Stimulated activated naive CD4-positive, alpha-beta T cell treated with Interleukin-2 at 50 U/mL for 16 hours (primary cell): Measurements from ENCODE around the gene RTN4R.

Experiments
- DNase-seq: peaks from one replicate; lab custom pipeline; 2025; lab: John Stamatoyannopoulos, UW

RTN4R gene

DNA sequence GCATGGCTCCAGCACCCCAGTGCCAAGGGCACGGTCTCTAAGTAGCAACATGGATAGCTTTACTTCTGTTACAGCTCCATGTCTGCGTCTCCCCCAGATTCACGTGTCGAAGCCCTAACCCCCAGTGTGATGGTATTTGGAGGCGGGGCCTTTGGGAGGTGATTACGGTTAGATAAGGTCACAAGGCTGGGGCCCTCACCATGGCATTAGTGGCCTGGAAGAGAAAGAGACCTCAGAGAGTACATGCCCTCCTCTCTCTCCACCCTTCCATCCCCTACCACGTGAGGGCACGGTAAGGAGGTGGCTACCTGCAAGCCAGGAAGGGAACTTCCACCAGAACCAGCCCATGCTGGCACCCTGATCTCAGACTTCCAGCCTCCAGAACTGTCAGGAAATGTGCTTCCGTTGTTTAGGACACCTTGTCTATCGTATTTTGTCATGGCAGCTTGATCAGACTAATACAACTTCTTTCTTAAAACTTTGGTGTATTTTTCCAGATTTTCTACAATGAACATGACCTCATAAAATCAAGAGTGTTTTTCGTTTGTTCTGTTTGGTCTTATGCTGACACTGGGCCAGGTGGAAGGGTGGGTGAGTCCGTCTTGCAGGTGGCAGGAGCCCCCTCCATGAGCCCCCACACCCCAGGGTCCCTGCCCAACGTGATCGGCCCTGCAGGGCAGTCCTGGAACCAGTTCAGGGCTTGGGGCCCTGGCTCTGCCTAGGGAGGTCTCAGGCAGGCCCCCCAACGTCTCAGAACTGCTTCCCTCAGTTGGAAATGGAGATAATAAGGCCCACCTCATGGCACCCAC, 10.7 kb downstream of the RTN4R start:
- DNase-seq = no peak

DNA sequence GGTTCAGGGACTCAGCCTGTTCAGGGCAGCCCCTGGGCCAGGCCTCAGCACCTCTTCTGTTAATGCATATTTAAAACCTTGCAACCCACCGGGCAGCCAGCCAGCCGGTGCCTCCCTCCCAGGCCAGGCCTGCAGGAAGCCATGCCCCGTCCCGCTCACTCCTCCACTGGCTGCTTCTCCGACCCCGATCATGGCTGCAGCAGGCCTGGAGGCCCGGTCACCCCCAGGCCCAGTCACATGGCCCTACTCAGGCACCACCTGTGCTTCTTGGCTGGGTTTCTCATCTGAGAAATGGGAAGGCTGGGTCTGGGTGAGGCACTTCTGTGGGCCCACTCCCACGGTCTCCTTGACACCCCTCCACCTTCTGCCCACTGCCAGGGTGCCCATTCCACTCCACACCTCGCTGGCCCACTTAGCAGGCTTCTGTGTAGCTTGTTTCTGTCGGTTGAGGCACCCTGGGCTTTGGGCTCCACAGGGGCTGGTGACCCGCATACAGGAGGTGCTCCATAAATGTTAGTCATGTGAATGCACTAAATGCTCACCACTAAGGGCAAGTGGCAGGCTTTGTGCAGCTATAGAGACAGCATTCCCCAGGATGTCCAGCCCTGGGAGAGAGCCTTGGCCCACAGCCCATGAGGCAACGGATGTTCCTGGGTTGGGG, 11.4 kb downstream of the RTN4R start:
- no peak for DNase-seq

DNA sequence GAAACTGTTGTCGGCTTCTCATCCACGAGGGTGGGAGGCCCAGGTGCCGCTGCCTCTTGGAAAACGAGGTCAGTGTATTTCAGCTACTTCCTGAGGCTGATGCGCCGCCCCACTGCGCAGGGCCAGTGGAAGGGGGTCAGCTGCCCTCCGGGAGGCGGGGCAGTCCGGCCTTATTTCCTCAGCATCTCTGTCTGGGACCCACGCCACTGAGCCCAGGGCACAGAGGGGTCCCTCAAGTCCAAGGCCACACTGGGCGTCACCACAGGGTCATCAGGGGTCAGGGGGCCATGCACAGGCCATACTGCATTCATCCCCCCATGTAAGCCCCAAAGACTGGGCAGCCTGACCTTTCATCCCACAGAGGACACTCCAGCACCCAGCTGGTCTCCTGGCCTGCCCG, 12.1 kb downstream of the RTN4R start:
- DNase-seq = no peak

GRCh38 chr22:20254975-20255946, 12.9 kb downstream of the RTN4R start:
- DNase-seq = no peak

GRCh38 chr22:20253161-20253560, 15.0 kb downstream of the RTN4R start:
- DNase-seq = no peak

DNA sequence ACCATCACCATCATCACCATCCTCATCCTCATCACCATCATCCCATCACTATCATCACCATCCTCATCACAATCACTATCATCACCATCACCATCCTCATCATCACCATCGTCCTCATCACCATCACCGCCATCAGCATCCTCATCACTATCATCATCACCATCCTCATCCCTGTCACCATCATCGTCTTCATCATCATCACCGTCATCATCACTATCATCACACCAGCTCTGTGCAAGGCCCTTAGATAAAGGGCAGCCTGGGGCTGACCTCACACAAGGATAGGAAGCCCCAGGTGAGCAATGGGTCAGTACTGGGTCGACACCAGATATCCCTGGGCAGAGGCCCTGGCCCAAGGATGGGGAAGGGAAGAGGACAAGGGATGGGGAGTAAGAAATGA, 16.1 kb downstream of the RTN4R start:
- DNase-seq = no peak

- no peak for DNase-seq
Measured at GRCh38 chr22:20251491-20251890, 16.6 kb downstream of the RTN4R start.

DNA sequence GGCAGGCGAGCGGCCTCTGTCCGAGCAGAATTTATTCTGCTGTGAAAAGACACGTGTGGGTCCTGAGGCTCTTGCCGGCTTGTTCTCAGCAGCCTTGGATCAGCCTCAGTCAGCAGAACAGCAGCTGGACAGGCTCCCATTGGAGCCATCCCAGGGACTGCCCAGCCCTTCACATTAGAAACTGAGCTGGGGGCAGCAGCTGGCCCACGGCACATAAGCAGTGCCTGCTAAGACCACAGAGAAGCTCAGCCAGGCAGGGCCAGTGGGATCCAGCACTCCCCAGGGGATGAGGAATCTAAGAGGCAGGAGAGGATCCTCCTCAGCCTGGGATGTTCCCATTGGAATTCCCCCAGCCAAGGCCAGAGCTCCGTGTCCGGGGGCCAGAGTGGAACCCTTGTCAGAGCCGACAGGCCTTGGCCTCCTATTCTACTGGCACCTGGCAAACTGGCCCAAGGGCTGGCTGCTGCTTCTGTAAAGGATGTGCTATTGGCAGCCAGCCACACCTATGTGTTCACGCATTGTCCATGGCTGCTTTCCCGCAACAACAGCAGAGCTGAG, 18.2 kb downstream of the RTN4R start:
- no peak for DNase-seq

GRCh38 chr22:20248461-20248978, 19.6 kb downstream of the RTN4R start:
- DNase-seq = no peak

DNA sequence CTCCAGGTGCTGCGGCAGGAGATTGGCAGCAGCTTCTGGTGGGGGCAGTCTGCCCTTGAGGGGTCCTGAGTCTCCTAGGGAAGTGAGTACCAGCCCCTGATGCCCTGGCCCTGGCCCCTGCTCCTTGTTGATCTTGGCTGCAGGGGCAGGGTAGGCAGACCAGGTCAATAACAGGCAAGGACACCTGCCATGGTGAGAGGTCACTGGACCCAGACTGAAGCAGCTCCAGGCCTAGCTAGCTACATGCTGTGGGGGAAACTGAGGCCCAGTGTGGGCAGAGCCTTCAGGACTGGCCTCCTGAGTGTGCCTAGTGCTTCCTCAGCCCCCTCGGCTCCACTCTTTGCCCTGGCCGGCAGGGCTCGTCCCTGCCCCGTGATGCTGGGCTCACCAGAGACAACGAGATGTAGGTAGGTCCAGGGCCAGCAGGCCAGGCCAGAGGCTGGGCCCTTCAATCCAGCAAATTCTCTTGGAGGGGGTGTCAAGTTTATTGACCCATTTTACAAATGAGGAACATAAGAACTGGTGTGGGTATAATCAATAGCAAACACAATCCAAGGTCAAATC, 20.4 kb downstream of the RTN4R start:
- no peak for DNase-seq

DNA sequence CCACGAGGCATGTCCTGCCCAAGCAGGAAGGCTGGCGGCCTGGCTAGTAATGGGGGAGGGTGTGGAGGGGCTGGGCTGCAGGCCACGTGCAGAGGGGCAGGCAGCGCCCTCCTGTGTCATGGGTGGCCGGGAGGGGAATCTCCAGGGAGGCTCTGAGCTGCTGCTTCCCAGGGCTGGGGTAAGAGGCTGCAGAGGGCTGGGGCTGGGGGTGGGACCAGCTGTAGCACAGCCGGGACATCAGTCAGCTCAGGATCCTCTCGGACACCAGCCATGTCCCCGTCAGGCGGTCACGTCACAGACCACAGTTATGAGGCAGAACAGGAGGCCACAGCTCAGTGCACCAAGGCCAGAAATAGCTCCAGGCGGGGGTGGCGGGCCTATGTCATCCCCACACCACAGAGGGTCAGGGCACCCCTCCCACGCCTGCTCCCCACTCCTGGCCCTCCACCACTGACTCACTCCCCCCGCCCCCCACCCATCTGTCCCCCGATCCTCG, 21.1 kb downstream of the RTN4R start:
- DNase-seq = no peak

- no peak for DNase-seq
Measured at GRCh38 chr22:20246368-20247009, 21.6 kb downstream of the RTN4R start.

DNA sequence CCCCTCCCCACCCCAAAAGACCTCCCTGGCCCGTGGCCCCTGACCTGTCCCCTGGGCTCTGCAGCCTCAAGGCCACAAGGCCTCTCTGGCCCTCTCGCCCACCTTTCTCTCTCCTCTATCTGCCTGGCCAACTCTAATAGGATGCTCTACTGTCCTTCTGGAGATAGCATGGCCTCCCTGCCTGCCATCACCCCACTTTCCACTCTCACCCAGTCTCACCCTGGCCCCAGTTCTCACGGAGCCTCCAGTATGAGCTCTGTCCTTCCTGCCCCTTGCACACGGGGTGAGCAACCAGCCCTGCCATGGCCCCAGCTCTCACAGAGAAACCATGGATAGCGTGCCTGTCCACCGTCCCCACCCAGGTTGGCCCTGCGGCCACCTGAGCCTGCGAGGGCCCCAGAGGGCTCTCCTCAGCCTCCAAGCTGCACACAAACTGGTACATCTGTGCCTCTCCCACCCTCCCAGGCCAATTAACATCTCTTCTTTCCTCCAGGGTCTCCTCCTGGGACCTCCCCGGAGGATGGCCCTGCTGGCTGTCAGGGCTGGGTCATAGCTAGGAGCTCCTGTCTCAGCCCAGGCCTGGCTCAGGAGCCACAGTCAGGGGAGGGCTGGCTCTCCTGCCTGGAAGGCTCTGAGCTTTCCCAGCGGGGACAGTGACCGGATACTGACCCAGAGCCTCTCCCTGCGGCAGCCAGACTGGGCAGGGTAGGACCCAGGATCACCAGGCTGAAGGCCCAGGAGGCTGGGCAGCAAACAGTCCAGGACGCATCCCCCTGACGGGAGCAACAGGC, 22.3 kb downstream of the RTN4R start:
- DNase-seq = no peak

GRCh38 chr22:20244691-20245576, 23.2 kb downstream of the RTN4R start:
- peak; percentile 20 for DNase-seq

- no peak for DNase-seq
Measured at GRCh38 chr22:20244250-20244648, 23.9 kb downstream of the RTN4R start.

- DNase-seq = peak; percentile 42
Measured at GRCh38 chr22:20243537-20244249, 24.4 kb downstream of the RTN4R start.

DNA sequence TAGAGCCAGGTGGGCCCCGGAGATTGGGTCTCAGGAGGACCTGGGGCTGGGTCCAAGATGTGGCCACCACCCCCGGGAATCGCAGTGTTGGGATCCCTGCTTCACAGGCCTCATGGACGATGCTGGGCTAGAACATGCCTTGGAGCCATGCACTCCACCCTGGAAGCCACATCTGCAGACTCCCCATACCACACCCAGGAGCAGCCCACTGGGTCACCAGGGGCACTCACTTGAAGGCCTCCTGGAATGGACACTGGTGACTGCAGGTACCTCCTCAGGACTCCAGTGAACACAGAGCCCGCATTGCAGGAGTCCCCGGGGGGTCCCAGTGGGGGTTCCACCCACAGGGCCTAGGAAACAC, 25.0 kb downstream of the RTN4R start:
- DNase-seq = no peak

DNA sequence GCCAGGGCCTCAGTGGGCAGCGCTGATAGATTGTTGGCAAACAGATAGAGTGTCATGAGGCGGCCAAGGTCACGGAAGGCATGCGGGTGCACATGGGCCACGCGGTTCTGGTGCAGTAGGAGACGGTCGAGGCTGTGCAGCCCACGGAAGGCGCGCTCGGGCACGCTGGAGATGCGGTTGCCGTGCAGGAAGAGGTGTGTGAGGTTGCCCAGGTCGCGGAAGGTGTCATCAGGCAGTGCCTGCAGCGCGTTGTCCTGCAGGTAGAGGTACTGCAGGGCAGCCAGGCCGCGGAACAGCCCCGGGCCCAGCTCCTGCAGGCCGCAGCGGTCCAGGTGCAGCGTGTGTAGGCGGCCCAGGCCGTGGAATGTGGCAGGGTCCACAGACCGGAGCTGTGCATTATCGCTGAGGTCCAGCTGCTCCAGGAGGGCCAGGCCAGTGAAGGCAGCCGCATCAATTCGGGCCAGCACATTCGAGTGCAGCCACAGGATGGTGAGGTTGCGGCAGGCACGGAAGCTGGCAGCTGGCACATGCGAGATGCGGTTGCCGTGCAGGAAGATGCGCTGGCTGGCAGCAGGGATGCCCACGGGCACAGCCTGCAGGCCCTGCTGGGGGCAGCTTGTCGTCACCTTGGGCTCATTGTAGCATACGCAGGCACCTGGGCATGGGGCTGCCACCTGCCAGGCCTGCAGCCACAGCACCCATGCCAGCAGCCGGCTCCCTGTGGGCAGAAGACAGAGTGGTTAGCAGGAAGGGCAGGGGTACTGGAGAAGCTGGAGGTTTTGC, 25.5 kb downstream of the RTN4R start:
- DNase-seq = no peak
